CD14-positive monocyte (primary cell): ENCODE results near the gene FGF14. TPM values are rescaled to one million over a fixed set of nuclear protein-coding genes. Genes with fewer than 3 reads are reported as not detected.

Experiments used
- DNase-seq, 3 donors: peaks; one replicate each; pipeline ENCODE4 v3.0.0-alpha.2; 2011 to 2022
- H2AFZ ChIP-seq: 2 replicates; pipeline ENCODE4 v1.6.0; 2012; ENCODE audit warnings: mild to moderate bottlenecking, low read depth, low read length, inconsistent platforms; ENCODE audit not compliant: insufficient read depth, poor library complexity, severe bottlenecking
- H3K27ac ChIP-seq, 2 donors: 1 replicate in 1 of 2; 2 replicates in 1 of 2; pipeline ENCODE4 v1.5.1; 2012 to 2013; ENCODE audit warnings: low read length in 2 of 2, control low read depth in 1 of 2, inconsistent platforms in 1 of 2, low read depth in 1 of 2, mild to moderate bottlenecking in 1 of 2
- H3K27me3 ChIP-seq, 2 donors: one replicate each; pipeline versions ENCODE4 v1.6.0 to v1.6.1; 2011 to 2013; ENCODE audit warnings: low read length in 2 of 2; ENCODE audit not compliant: control insufficient read depth in 2 of 2, insufficient read depth in 2 of 2
- H3K36me3 ChIP-seq, 2 donors: replicated peaks in 1 of 2; 1 replicate in 1 of 2; 2 replicates in 1 of 2; pipeline versions ENCODE4 v1.5.1 to v1.6.1; 2012 to 2013; ENCODE audit warnings: low read length in 2 of 2, control low read depth in 1 of 2, inconsistent platforms in 1 of 2, mild to moderate bottlenecking in 1 of 2; ENCODE audit not compliant: insufficient read depth in 2 of 2, control insufficient read depth in 1 of 2
- H3K4me1 ChIP-seq, 2 donors: 1 replicate in 1 of 2; 2 replicates in 1 of 2; pipeline versions ENCODE4 v1.5.1 to v1.6.1; 2012 to 2013; ENCODE audit warnings: low read length in 2 of 2, control low read depth in 1 of 2, inconsistent platforms in 1 of 2, mild to moderate bottlenecking in 1 of 2, moderate library complexity in 1 of 2; ENCODE audit not compliant: insufficient read depth in 2 of 2, control insufficient read depth in 1 of 2
- H3K4me2 ChIP-seq: replicated peaks from 2 replicates; pipeline ENCODE3; 2012; ENCODE audit warnings: low read length, moderate library complexity, mild to moderate bottlenecking; ENCODE audit not compliant: poor library complexity, severe bottlenecking; ENCODE audit errors: extremely low read depth
- H3K4me3 ChIP-seq, 3 experiments: fragments of 200-600 bp in 1 of 3; sonication (generic) in 1 of 3; replicated peaks in 1 of 3; 1 replicate in 2 of 3; 2 replicates in 1 of 3; pipeline ENCODE4 v1.5.1; 2011 to 2013; ENCODE audit warnings: low read length in 3 of 3, mild to moderate bottlenecking in 3 of 3, control low read depth in 2 of 3, low read depth in 2 of 3, inconsistent platforms in 1 of 3, moderate library complexity in 1 of 3
- H3K79me2 ChIP-seq: 2 replicates; pipeline ENCODE4 v1.6.0; 2012; ENCODE audit warnings: mild to moderate bottlenecking, control low read depth, inconsistent platforms, low read length, moderate library complexity; ENCODE audit not compliant: insufficient read depth
- H3K9ac ChIP-seq: 2 replicates; pipeline ENCODE4 v1.6.0; 2017; ENCODE audit warnings: low read length, mild to moderate bottlenecking; ENCODE audit not compliant: insufficient read depth, poor library complexity, severe bottlenecking
- H3K9me3 ChIP-seq, 2 donors: replicated peaks in 1 of 2; 1 replicate in 1 of 2; 2 replicates in 1 of 2; pipeline versions ENCODE4 v1.5.1 to v1.6.1; 2012 to 2013; ENCODE audit warnings: low read length in 2 of 2, control low read depth in 1 of 2; ENCODE audit not compliant: control insufficient read depth in 1 of 2, insufficient read depth in 1 of 2
- H4K20me1 ChIP-seq: 2 replicates; pipeline ENCODE4 v1.6.0; 2012; ENCODE audit warnings: mild to moderate bottlenecking, low read length, control low read depth, moderate library complexity; ENCODE audit not compliant: insufficient read depth
- H3K27ac Mint-ChIP-seq, 7 donors: one replicate each; pipeline ENCODE4 v1.8.0; 2020; ENCODE audit warnings: mild to moderate bottlenecking in 7 of 7, mixed read lengths in 7 of 7, moderate library complexity in 6 of 7, inconsistent platforms in 2 of 7
- H3K27me3 Mint-ChIP-seq, 3 donors: one replicate each; pipeline ENCODE4 v1.8.0; 2021 to 2022; ENCODE audit warnings: low read depth in 3 of 3, mild to moderate bottlenecking in 3 of 3, mixed read lengths in 3 of 3, moderate library complexity in 3 of 3, inconsistent platforms in 1 of 3
- H3K36me3 Mint-ChIP-seq, 2 donors: one replicate each; pipeline ENCODE4 v1.8.0; 2020; ENCODE audit warnings: mixed read lengths in 2 of 2, inconsistent platforms in 1 of 2, mild to moderate bottlenecking in 1 of 2
- H3K4me1 Mint-ChIP-seq: one replicate; pipeline ENCODE4 v1.8.0; 2020; ENCODE audit warnings: mild to moderate bottlenecking, mixed read lengths
- H3K4me3 Mint-ChIP-seq, 2 donors: one replicate each; pipeline ENCODE4 v1.8.0; 2020; ENCODE audit warnings: mild to moderate bottlenecking in 2 of 2, mixed read lengths in 2 of 2, moderate library complexity in 1 of 2
- H3K9me3 Mint-ChIP-seq, 7 donors: one replicate each; pipeline ENCODE4 v1.8.0; 2020 to 2022; ENCODE audit warnings: mixed read lengths in 7 of 7, mild to moderate bottlenecking in 6 of 7, moderate library complexity in 6 of 7, inconsistent platforms in 2 of 7
- WGBS: methylation state at CpG from one replicate; pipeline ENCODE4 v1.1.5; 2013; ENCODE audit warnings: missing lambda C conversion rate; ENCODE audit not compliant: insufficient coverage; 5-methylcytosine and 5-hydroxymethylcytosine counted together
- intact Hi-C, 2 donors: fragments of 100-400 bp; cut with micrococcal nuclease; formaldehyde crosslinking; loops; one replicate each; pipeline versions ENCODE4 v1.15.0 to v1.15.1; 2023
- polyA plus RNA-seq, 3 donors: library from polyadenylated mRNA; depleted of rRNA in 1 of 3; unstranded in 2 of 3; stranded (reverse) in 1 of 3; fragments of 300-500 nt in 2 of 3; fragments of >200 nt in 1 of 3; fragmentation: Illumina TruSeq in 2 of 3; gene quantifications; 1 replicate in 2 of 3; 2 replicates in 1 of 3; pipeline ENCODE4 v1.2.3, GENCODE V29; 2012 to 2021
- TF ChIP-seq, protein P1 (sequence below): fragments of 200-600 bp; IDR thresholded peaks from one replicate; pipeline ENCODE4 v1.8.0; 2022; ENCODE audit warnings: antibody characterized with exemption, mild to moderate bottlenecking

The FGF14 gene
- polyA plus RNA-seq, 3 donors: not detected

DNA sequence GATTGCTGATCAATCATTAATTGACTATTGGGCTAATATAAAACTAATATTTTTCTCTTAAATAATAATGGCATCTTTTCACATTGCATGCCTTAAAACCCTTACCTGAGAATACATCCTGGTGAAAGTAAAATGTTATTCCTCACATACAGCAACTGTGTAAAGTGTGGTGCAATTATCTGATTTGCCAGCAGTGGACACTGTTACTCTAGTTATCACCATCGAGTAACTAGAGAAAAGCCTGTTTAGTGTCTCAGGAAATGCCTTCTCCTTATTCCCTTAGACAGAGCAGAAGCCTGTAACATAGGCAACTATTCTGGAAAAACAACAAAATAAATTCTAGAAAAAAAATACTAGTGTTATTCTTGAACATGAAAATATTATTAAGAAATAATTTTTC, 459.8 kb downstream of the FGF14 start:
- H3K36me3 Mint-ChIP-seq: no peaks in the 10 kb centered on the region
- WGBS: no CpG with 5 or more reads among the region's 1 CpG
- Histone ChIP-seq H3K27ac (no peak overlapping the region), H3K4me1 (no peaks in the 10 kb centered on the region), H3K9ac (no peak overlapping the region), H4K20me1 (no peaks in the 10 kb centered on the region), H3K4me3 (no peak overlapping the region), H3K79me2 (no peaks in the 10 kb centered on the region), H3K36me3 (no peaks in the 10 kb centered on the region), H3K9me3 (no peaks in the 10 kb centered on the region), H3K27me3 (no peaks in the 10 kb centered on the region), H3K4me2 (no peak overlapping the region), H2AFZ (no peak overlapping the region)
- no peaks in the 10 kb centered on the region for H3K4me1 Mint-ChIP-seq
- intact Hi-C loops: no loop called here
- H3K27ac Mint-ChIP-seq: no peak overlapping the region
- TF ChIP-seq, protein P1, sequence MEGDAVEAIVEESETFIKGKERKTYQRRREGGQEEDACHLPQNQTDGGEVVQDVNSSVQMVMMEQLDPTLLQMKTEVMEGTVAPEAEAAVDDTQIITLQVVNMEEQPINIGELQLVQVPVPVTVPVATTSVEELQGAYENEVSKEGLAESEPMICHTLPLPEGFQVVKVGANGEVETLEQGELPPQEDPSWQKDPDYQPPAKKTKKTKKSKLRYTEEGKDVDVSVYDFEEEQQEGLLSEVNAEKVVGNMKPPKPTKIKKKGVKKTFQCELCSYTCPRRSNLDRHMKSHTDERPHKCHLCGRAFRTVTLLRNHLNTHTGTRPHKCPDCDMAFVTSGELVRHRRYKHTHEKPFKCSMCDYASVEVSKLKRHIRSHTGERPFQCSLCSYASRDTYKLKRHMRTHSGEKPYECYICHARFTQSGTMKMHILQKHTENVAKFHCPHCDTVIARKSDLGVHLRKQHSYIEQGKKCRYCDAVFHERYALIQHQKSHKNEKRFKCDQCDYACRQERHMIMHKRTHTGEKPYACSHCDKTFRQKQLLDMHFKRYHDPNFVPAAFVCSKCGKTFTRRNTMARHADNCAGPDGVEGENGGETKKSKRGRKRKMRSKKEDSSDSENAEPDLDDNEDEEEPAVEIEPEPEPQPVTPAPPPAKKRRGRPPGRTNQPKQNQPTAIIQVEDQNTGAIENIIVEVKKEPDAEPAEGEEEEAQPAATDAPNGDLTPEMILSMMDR: no peak
- no peak overlapping the region for H3K4me3 Mint-ChIP-seq
- no peaks in the 10 kb centered on the region for H3K9me3 Mint-ChIP-seq
- peaks cover 0 to 4% (median 1%) of the 10 kb centered on the region in 3 donors for H3K27me3 Mint-ChIP-seq
- no peak for DNase-seq

DNA sequence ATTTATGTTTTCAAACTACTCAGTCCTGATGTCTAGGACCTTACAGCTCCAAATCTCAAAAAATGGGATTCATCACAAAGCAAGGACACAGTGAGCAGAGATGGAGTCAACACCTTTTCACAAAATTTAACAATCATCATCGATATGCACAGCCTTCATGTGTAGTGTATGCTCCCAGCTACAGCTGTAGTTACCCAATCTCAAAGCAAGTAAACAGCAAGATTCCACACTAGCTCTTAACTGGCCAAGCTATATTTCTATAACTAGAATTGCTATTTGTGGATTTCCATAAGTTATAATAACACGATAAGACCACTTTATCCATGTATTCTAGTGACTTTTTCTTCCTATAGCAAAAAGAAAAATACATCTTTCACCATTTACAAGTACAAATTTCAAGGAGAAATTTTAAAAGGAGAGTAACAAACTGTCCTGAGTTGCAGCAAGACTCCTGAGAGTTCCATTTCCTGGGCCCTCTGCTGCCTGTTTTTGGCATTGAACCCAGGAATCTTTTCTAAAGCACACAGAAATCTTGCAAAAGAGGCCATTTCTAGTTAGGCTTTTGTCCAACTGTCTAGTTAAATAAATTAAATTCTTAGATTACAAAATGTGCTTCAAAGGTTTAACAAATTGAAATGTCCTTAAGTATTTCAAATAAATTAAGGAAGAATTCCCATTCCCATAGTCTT, 460.6 kb downstream of the FGF14 start:
- Histone ChIP-seq H3K4me1 (no peaks in the 10 kb centered on the region), H3K79me2 (no peaks in the 10 kb centered on the region), H3K27ac (no peak overlapping the region), H3K9me3 (no peaks in the 10 kb centered on the region), H3K36me3 (no peaks in the 10 kb centered on the region), H2AFZ (no peak overlapping the region), H4K20me1 (no peaks in the 10 kb centered on the region), H3K4me3 (no peak overlapping the region), H3K4me2 (no peak overlapping the region), H3K27me3 (no peaks in the 10 kb centered on the region), H3K9ac (no peak overlapping the region)
- H3K4me1 Mint-ChIP-seq: no peaks in the 10 kb centered on the region
- intact Hi-C loops: no loop called here
- TF ChIP-seq, protein P1: no peak
- no peaks in the 10 kb centered on the region for H3K36me3 Mint-ChIP-seq
- no peak overlapping the region for H3K4me3 Mint-ChIP-seq
- no peak for DNase-seq
- H3K9me3 Mint-ChIP-seq: no peaks in the 10 kb centered on the region
- H3K27me3 Mint-ChIP-seq: peaks cover 0 to 4% (median 1%) of the 10 kb centered on the region in 3 donors
- WGBS: 100% methylated on average over 1 of the region's 2 CpGs
- no peak overlapping the region for H3K27ac Mint-ChIP-seq
